Stimulated activated CD4-positive, alpha-beta T cell treated with anti-CD3 and anti-CD28 coated beads, Interleukin-15, amount 100 ng/mL, for 24 hours (primary cell): ENCODE data around the gene OSGEP.
A peak's percentile ranks its signal among the peaks of the same experiment; 100 is the strongest.

Experiments used
- DNase-seq: peaks from one replicate; pipeline ENCODE4 v3.0.0-alpha.2; 2020

Gene OSGEP

GRCh38 chr14:20454516-20455354 lies at the start of gene OSGEP, which contains the start of gene APEX1:
TSS of gene OSGEP (minus strand) at chr14:20454812. CDS start at chr14:20454683, 129 bp downstream.
TSS of gene APEX1 (plus strand) at chr14:20455226. CDS start at chr14:20455646, 420 bp downstream.
- peak; percentile 99 for DNase-seq

GRCh38 chr14:20503898-20504297 lies 49.3 kb upstream of the OSGEP start:
- DNase-seq: no peak

GRCh38 chr14:20501346-20501745 lies 46.7 kb upstream of the OSGEP start:
- DNase-seq: no peak

- DNase-seq: no peak
These were observed 45.3 kb upstream of the OSGEP start for GRCh38 chr14:20499881-20500280.

GRCh38 chr14:20499108-20499507 lies 44.5 kb upstream of the OSGEP start:
- no peak for DNase-seq

- no peak for DNase-seq
These were observed 44.0 kb upstream of the OSGEP start for GRCh38 chr14:20498622-20499021.

GRCh38 chr14:20494935-20495766 lies 40.5 kb upstream of the OSGEP start:
- peak; percentile 18 for DNase-seq

- DNase-seq: no peak
These were observed 39.0 kb upstream of the OSGEP start for GRCh38 chr14:20493634-20494033.

- no peak for DNase-seq
These were observed 37.9 kb upstream of the OSGEP start for GRCh38 chr14:20492486-20492885.

GRCh38 chr14:20490563-20490962 lies 36.0 kb upstream of the OSGEP start:
- no peak for DNase-seq

GRCh38 chr14:20489093-20489994 lies 34.7 kb upstream of the OSGEP start:
- DNase-seq: no peak

- no peak for DNase-seq
These were observed 32.7 kb upstream of the OSGEP start for GRCh38 chr14:20487396-20487725.

- DNase-seq: no peak
These were observed 32.2 kb upstream of the OSGEP start for GRCh38 chr14:20486684-20487395.

GRCh38 chr14:20485900-20486299 lies 31.3 kb upstream of the OSGEP start:
- DNase-seq: no peak

- DNase-seq: no peak
These were observed 27.8 kb upstream of the OSGEP start for GRCh38 chr14:20482382-20482781.

- DNase-seq: no peak
These were observed 24.3 kb upstream of the OSGEP start for GRCh38 chr14:20478894-20479293.

- DNase-seq: no peak
These were observed 22.7 kb upstream of the OSGEP start for GRCh38 chr14:20477211-20477876.

- DNase-seq: no peak
These were observed 22.2 kb upstream of the OSGEP start for GRCh38 chr14:20476776-20477175.

GRCh38 chr14:20472536-20473169 lies 18.0 kb upstream of the OSGEP start:
- DNase-seq: no peak

GRCh38 chr14:20470603-20470901 lies 15.9 kb upstream of the OSGEP start:
- no peak for DNase-seq

- DNase-seq: peak; percentile 77
These were observed 15.4 kb upstream of the OSGEP start for GRCh38 chr14:20469890-20470602.
